ENCODE data around the gene XPC.

The XPC gene

GRCh38 chr3:14097616-14098391, 80.6 kb downstream of the XPC start:
- no peak overlapping the region for H4K8ac ChIP-seq (ENCODE audit: low read length)
- H2BK5ac ChIP-seq (ENCODE audit: low read depth, low read length, poor library complexity, severe bottlenecking), result no peak overlapping the region
- H3K4me3 ChIP-seq (ENCODE audit: insufficient read depth in 1 of 2, low read depth in 1 of 2, low read length in 2 of 2), result no peak overlapping the region
- H3K14ac ChIP-seq (ENCODE audit: low read length in 2 of 2), result no peak overlapping the region
- H3K4me2 ChIP-seq (ENCODE audit: low read length, poor library complexity, severe bottlenecking), result no peak overlapping the region
- no peaks in the 10 kb centered on the region for H3K79me1 ChIP-seq (replicated peaks; ENCODE audit: low read length, poor library complexity, severe bottlenecking)
- no peak overlapping the region for H3K23ac ChIP-seq (ENCODE audit: low read length in 2 of 2)
- no peaks in the 10 kb centered on the region for H3K4me1 ChIP-seq (ENCODE audit: control insufficient read depth, insufficient read depth, low read depth, low read length)
- peaks cover 7% of the 10 kb centered on the region for H3K9me3 ChIP-seq (ENCODE audit: control insufficient read depth, low read length)
- H2BK12ac ChIP-seq (ENCODE audit: low read length in 2 of 2), result no peak overlapping the region
- H2BK120ac ChIP-seq (ENCODE audit: low read depth, low read length), result no peak overlapping the region
- H3K9ac ChIP-seq (ENCODE audit: low read length), result no peak overlapping the region
- no peaks in the 10 kb centered on the region for H3K36me3 ChIP-seq (ENCODE audit: control insufficient read depth in 1 of 2, insufficient read depth in 2 of 2, low read depth in 1 of 2, low read length in 2 of 2)
- H2BK15ac ChIP-seq (ENCODE audit: low read depth, poor library complexity, severe bottlenecking), result no peak overlapping the region
- H3K27me3 ChIP-seq (ENCODE audit: control insufficient read depth in 1 of 2, insufficient read depth in 1 of 2, low read length in 2 of 2), result no peaks in the 10 kb centered on the region
- WGBS, result 64% methylated on average over 3 of the region's 5 CpGs
- H3K27ac ChIP-seq (ENCODE audit: low read length, poor library complexity, severe bottlenecking), result no peak overlapping the region
- H3K18ac ChIP-seq (ENCODE audit: low read depth in 1 of 2, low read length in 2 of 2), result no peak overlapping the region
- H4K91ac ChIP-seq (ENCODE audit: low read length), result no peak overlapping the region
- no peak overlapping the region for H2AFZ ChIP-seq (ENCODE audit: low read depth, low read length)
- H3K4ac ChIP-seq (ENCODE audit: low read depth in 1 of 2, low read length in 2 of 2), result no peak overlapping the region
- no peak overlapping the region for H2AK5ac ChIP-seq (ENCODE audit: low read length, severe bottlenecking)
- DNase-seq, result no peak

- Histone ChIP-seq H3K9ac (ENCODE audit: low read length) (no peak overlapping the region), H3K79me1 (replicated peaks; ENCODE audit: low read length, poor library complexity, severe bottlenecking) (no peaks in the 10 kb centered on the region), H3K9me3 (ENCODE audit: control insufficient read depth, low read length) (peaks cover 7% of the 10 kb centered on the region), H2BK5ac (ENCODE audit: low read depth, low read length, poor library complexity, severe bottlenecking) (no peak overlapping the region), H2BK12ac (ENCODE audit: low read length in 2 of 2) (no peak overlapping the region), H3K4me2 (ENCODE audit: low read length, poor library complexity, severe bottlenecking) (no peak overlapping the region), H2BK120ac (ENCODE audit: low read depth, low read length) (no peak overlapping the region), H3K36me3 (ENCODE audit: control insufficient read depth in 1 of 2, insufficient read depth in 2 of 2, low read depth in 1 of 2, low read length in 2 of 2) (no peaks in the 10 kb centered on the region), H2AK5ac (ENCODE audit: low read length, severe bottlenecking) (no peak overlapping the region), H3K27me3 (ENCODE audit: control insufficient read depth in 1 of 2, insufficient read depth in 1 of 2, low read length in 2 of 2) (no peaks in the 10 kb centered on the region), H3K23ac (ENCODE audit: low read length in 2 of 2) (no peak overlapping the region), H2BK15ac (ENCODE audit: low read depth, poor library complexity, severe bottlenecking) (no peak overlapping the region), H2AFZ (ENCODE audit: low read depth, low read length) (no peak overlapping the region), H3K18ac (ENCODE audit: low read depth in 1 of 2, low read length in 2 of 2) (no peak overlapping the region), H3K14ac (ENCODE audit: low read length in 2 of 2) (no peak overlapping the region), H3K4me1 (ENCODE audit: control insufficient read depth, insufficient read depth, low read depth, low read length) (no peaks in the 10 kb centered on the region), H3K4ac (ENCODE audit: low read depth in 1 of 2, low read length in 2 of 2) (no peak overlapping the region), H3K27ac (ENCODE audit: low read length, poor library complexity, severe bottlenecking) (no peak overlapping the region), H4K8ac (ENCODE audit: low read length) (no peak overlapping the region), H4K91ac (ENCODE audit: low read length) (no peak overlapping the region), H3K4me3 (ENCODE audit: insufficient read depth in 1 of 2, low read depth in 1 of 2, low read length in 2 of 2) (no peak overlapping the region)
- DNase-seq, result no peak
- 60% methylated on average over 1 of the region's 3 CpGs for WGBS
These were observed 81.7 kb downstream of the XPC start for GRCh38 chr3:14096742-14097141.
